Neural progenitor cell (in vitro differentiated cells): ENCODE data around the gene ESRRB. TPM values are rescaled to one million over a fixed set of nuclear protein-coding genes. Genes with fewer than 3 reads are reported as not detected.

Source experiments
- DNase-seq: peaks from one replicate; pipeline ENCODE4 v3.0.0-alpha.2; 2016; ENCODE audit warnings: low spot score
- H2AFZ ChIP-seq: fragments of 200-600 bp; sonication (generic); replicated peaks from 2 replicates; pipeline ENCODE4 v1.6.1; 2016; ENCODE audit warnings: antibody characterized with exemption
- H3F3A ChIP-seq: fragments of 200-600 bp; sonication (generic); 2 replicates; pipeline ENCODE4 v1.6.1; 2016; ENCODE audit warnings: antibody characterized with exemption, low read depth
- H3K27ac ChIP-seq: fragments of 200-600 bp; sonication (generic); 2 replicates; pipeline ENCODE4 v1.5.1; 2016; ENCODE audit warnings: mild to moderate bottlenecking
- H3K27me3 ChIP-seq: fragments of 200-600 bp; sonication (generic); 2 replicates; pipeline ENCODE4 v1.6.1; 2016; ENCODE audit warnings: mild to moderate bottlenecking, moderate library complexity
- H3K36me3 ChIP-seq: fragments of 200-600 bp; sonication (generic); 2 replicates; pipeline ENCODE4 v1.5.1; 2016
- H3K4me1 ChIP-seq: fragments of 200-600 bp; sonication (generic); 2 replicates; pipeline ENCODE4 v1.6.1; 2016; ENCODE audit warnings: mixed run types
- H3K4me2 ChIP-seq: fragments of 200-600 bp; sonication (generic); 2 replicates; pipeline ENCODE4 v1.6.1; 2016
- H3K4me3 ChIP-seq: fragments of 200-600 bp; sonication (generic); 2 replicates; pipeline ENCODE4 v1.5.1; 2016
- H3K79me2 ChIP-seq: fragments of 200-600 bp; sonication (generic); 2 replicates; pipeline ENCODE4 v1.6.1; 2016; ENCODE audit warnings: low read depth
- H3K9ac ChIP-seq: fragments of 200-600 bp; sonication (generic); 2 replicates; pipeline ENCODE4 v1.6.1; 2016
- H3K9me3 ChIP-seq: fragments of 200-600 bp; sonication (generic); 2 replicates; pipeline ENCODE4 v1.5.1; 2016; ENCODE audit warnings: low read depth
- H4K20me1 ChIP-seq: fragments of 200-600 bp; sonication (generic); 2 replicates; pipeline ENCODE4 v1.6.1; 2016; ENCODE audit warnings: low read depth
- H3K27ac Mint-ChIP-seq: 3 replicates; pipeline ENCODE4 v1.8.0; 2021; ENCODE audit warnings: mixed read lengths
- H3K27me3 Mint-ChIP-seq: 2 replicates; pipeline ENCODE4 v1.8.0; 2022; ENCODE audit warnings: low read depth, mild to moderate bottlenecking, inconsistent platforms, moderate library complexity, mixed read lengths; ENCODE audit not compliant: insufficient read depth
- H3K36me3 Mint-ChIP-seq: 3 replicates; pipeline ENCODE4 v1.8.0; 2021; ENCODE audit warnings: mixed read lengths
- H3K4me1 Mint-ChIP-seq: 3 replicates; pipeline ENCODE4 v1.8.0; 2021; ENCODE audit warnings: mixed read lengths
- H3K4me3 Mint-ChIP-seq: 3 replicates; pipeline ENCODE4 v1.8.0; 2021; ENCODE audit warnings: mild to moderate bottlenecking, moderate library complexity, mixed read lengths
- H3K9me3 Mint-ChIP-seq: 3 replicates; pipeline ENCODE4 v1.8.0; 2020; ENCODE audit warnings: mixed read lengths
- CTCF ChIP-seq: fragments of 200-600 bp; sonication (generic); IDR thresholded peaks from 2 replicates; pipeline ENCODE4 v1.5.1; 2017; ENCODE audit warnings: antibody characterized with exemption, mild to moderate bottlenecking
- EZH2 ChIP-seq: fragments of 200-600 bp; sonication (generic); IDR thresholded peaks from 2 replicates; pipeline ENCODE4 v1.6.1; 2017; ENCODE audit warnings: antibody characterized with exemption, mild to moderate bottlenecking, moderate library complexity
- EZH2phosphoT487 ChIP-seq: fragments of 200-600 bp; sonication (generic); IDR thresholded peaks from 2 replicates; pipeline ENCODE4 v1.6.1; 2017; ENCODE audit warnings: antibody characterized with exemption
- total RNA-seq: library from RNA; depleted of rRNA; stranded (reverse); fragments of >200 nt; gene quantifications from 2 replicates; pipeline ENCODE4 v1.2.3, GENCODE V29; 2015; ENCODE audit warnings: low replicate concordance

Gene ESRRB
- total RNA-seq, 1 donor from 2014 or later: 1.3 TPM

- Mint-ChIP-seq H3K4me3 (no peak overlapping the region), H3K27me3 (peaks cover 8% of the 10 kb centered on the region), H3K4me1 (peaks cover 28% of the 10 kb centered on the region)
These were observed 112.6 kb downstream of the ESRRB start for GRCh38 chr14:76488551-76488950.

GRCh38 chr14:76489667-76490066, 113.7 kb downstream of the ESRRB start:
- H3K79me2 ChIP-seq: no peaks in the 10 kb centered on the region

More at GRCh38 chr14:76488551-76488950, 112.6 kb downstream of the ESRRB start:
- H3K27me3 ChIP-seq: no peaks in the 10 kb centered on the region
- H3K27ac ChIP-seq: no peak overlapping the region
- no peak overlapping the region for H3K9ac ChIP-seq
- H3K4me3 ChIP-seq: no peak overlapping the region
- H3K79me2 ChIP-seq: no peaks in the 10 kb centered on the region
- peaks cover 13% of the 10 kb centered on the region for H3K4me1 ChIP-seq
- H3K4me2 ChIP-seq: no peak overlapping the region
- no peaks in the 10 kb centered on the region for H3F3A ChIP-seq
- H4K20me1 ChIP-seq: no peaks in the 10 kb centered on the region
- DNase-seq: no peak
- H3K36me3 ChIP-seq: no peaks in the 10 kb centered on the region
- Mint-ChIP-seq H3K36me3 (no peaks in the 10 kb centered on the region), H3K9me3 (peaks cover 2% of the 10 kb centered on the region), H3K27ac (peak overlapping the region; percentile 64)
- H2AFZ ChIP-seq: no peak overlapping the region
- TF ChIP-seq EZH2: no peak
- TF ChIP-seq CTCF: no peak
- no peak for TF ChIP-seq EZH2phosphoT487
- no peaks in the 10 kb centered on the region for H3K9me3 ChIP-seq

GRCh38 chr14:76490111-76490510, 114.2 kb downstream of the ESRRB start:
- DNase-seq: no peak
- H3K27me3 ChIP-seq: no peaks in the 10 kb centered on the region
- H3K4me3 Mint-ChIP-seq: no peak overlapping the region

More at GRCh38 chr14:76489667-76490066, 113.7 kb downstream of the ESRRB start:
- no peak overlapping the region for H3K4me2 ChIP-seq
- peaks cover 13% of the 10 kb centered on the region for H3K4me1 ChIP-seq
- no peak overlapping the region for H2AFZ ChIP-seq
- H3F3A ChIP-seq: no peaks in the 10 kb centered on the region
- no peaks in the 10 kb centered on the region for H3K9me3 ChIP-seq
- no peaks in the 10 kb centered on the region for H3K27me3 ChIP-seq
- no peaks in the 10 kb centered on the region for H3K36me3 Mint-ChIP-seq
- no peak overlapping the region for H3K27ac Mint-ChIP-seq
- no peak for DNase-seq
- peaks cover 2% of the 10 kb centered on the region for H3K9me3 Mint-ChIP-seq
- no peak overlapping the region for H3K27ac ChIP-seq
- H3K4me1 Mint-ChIP-seq: peaks cover 28% of the 10 kb centered on the region
- H3K9ac ChIP-seq: no peak overlapping the region
- no peaks in the 10 kb centered on the region for H3K36me3 ChIP-seq
- H4K20me1 ChIP-seq: no peaks in the 10 kb centered on the region
- no peak overlapping the region for H3K4me3 ChIP-seq
- H3K4me3 Mint-ChIP-seq: no peak overlapping the region
- peaks cover 6% of the 10 kb centered on the region for H3K27me3 Mint-ChIP-seq
- TF ChIP-seq CTCF (no peak), EZH2phosphoT487 (no peak)

GRCh38 chr14:76490735-76491134, 114.8 kb downstream of the ESRRB start:
- Histone ChIP-seq H4K20me1 (no peaks in the 10 kb centered on the region), H3K4me2 (no peak overlapping the region)

More at GRCh38 chr14:76490111-76490510, 114.2 kb downstream of the ESRRB start:
- H3K9me3 ChIP-seq: no peaks in the 10 kb centered on the region
- peaks cover 13% of the 10 kb centered on the region for H3K4me1 ChIP-seq
- H3K27ac Mint-ChIP-seq: no peak overlapping the region
- H2AFZ ChIP-seq: no peak overlapping the region
- H3K27ac ChIP-seq: no peak overlapping the region
- H3K36me3 ChIP-seq: no peaks in the 10 kb centered on the region
- no peak overlapping the region for H3K4me2 ChIP-seq
- H3K4me3 ChIP-seq: no peak overlapping the region
- H3F3A ChIP-seq: no peaks in the 10 kb centered on the region
- no peaks in the 10 kb centered on the region for H3K36me3 Mint-ChIP-seq
- no peak for TF ChIP-seq EZH2
- peaks cover 5% of the 10 kb centered on the region for H3K27me3 Mint-ChIP-seq
- peaks cover 28% of the 10 kb centered on the region for H3K4me1 Mint-ChIP-seq
- H3K79me2 ChIP-seq: no peaks in the 10 kb centered on the region
- H3K9me3 Mint-ChIP-seq: peaks cover 2% of the 10 kb centered on the region
- no peak overlapping the region for H3K9ac ChIP-seq
- H4K20me1 ChIP-seq: no peaks in the 10 kb centered on the region

More at GRCh38 chr14:76490735-76491134, 114.8 kb downstream of the ESRRB start:
- H2AFZ ChIP-seq: no peak overlapping the region
- H3K9me3 ChIP-seq: no peaks in the 10 kb centered on the region
- no peak overlapping the region for H3K27ac ChIP-seq
- no peaks in the 10 kb centered on the region for H3F3A ChIP-seq
- Mint-ChIP-seq H3K4me3 (no peak overlapping the region), H3K36me3 (no peaks in the 10 kb centered on the region), H3K27ac (no peak overlapping the region), H3K9me3 (peaks cover 2% of the 10 kb centered on the region), H3K4me1 (peaks cover 26% of the 10 kb centered on the region), H3K27me3 (peaks cover 5% of the 10 kb centered on the region)
- H3K4me3 ChIP-seq: no peak overlapping the region
- H3K9ac ChIP-seq: no peak overlapping the region
- no peaks in the 10 kb centered on the region for H3K36me3 ChIP-seq
- H3K79me2 ChIP-seq: no peaks in the 10 kb centered on the region
- TF ChIP-seq EZH2phosphoT487 (no peak), CTCF (no peak), EZH2 (no peak)
- no peak for DNase-seq
- H3K4me1 ChIP-seq: peaks cover 9% of the 10 kb centered on the region
- no peaks in the 10 kb centered on the region for H3K27me3 ChIP-seq
